SK-N-SH (cell line): Measurements from ENCODE around the gene NAV2. TPM values are rescaled to one million over a fixed set of nuclear protein-coding genes. Genes with fewer than 3 reads are reported as not detected.

Experiments
- CTCF ChIA-PET: fragments of 300-600, 350-600 bp; formaldehyde crosslinking; extraction: SDS; loops from one replicate; lab custom pipeline; 2021; lab: Yijun Ruan, JAX
- POLR2A ChIA-PET: fragments of 350-600 bp; sonication (Branson Sonifier 250); formaldehyde crosslinking; extraction: SDS; loops from one replicate; lab custom pipeline; 2020; ENCODE audit warnings: antibody characterized with exemption, inconsistent platforms; lab: Yijun Ruan, JAX
- DNase-seq: peaks from one replicate; pipeline ENCODE4 v3.0.0; 2012
- H2AFZ ChIP-seq: fragments of 200-600 bp; sonication (generic); 2 replicates; pipeline ENCODE4 v1.8.1; 2016; ENCODE audit warnings: antibody characterized with exemption, mild to moderate bottlenecking, low read depth
- H3F3A ChIP-seq: fragments of 200-600 bp; sonication (generic); replicated peaks from 2 replicates; pipeline ENCODE3; 2016; ENCODE audit warnings: antibody characterized with exemption, mild to moderate bottlenecking; ENCODE audit not compliant: insufficient read depth
- H3K27ac ChIP-seq, 2 experiments: fragments of 200-500 bp in 1 of 2; fragments of 200-600 bp in 1 of 2; sonication (Bioruptor generic) in 1 of 2; sonication (generic), shearing (Covaris generic) in 1 of 2; 2 replicates each; pipeline versions ENCODE4 v1.5.1 to v1.6.1; 2014 to 2016; ENCODE audit warnings: low read depth in 2 of 2, inconsistent platforms in 1 of 2, low read length in 1 of 2, mild to moderate bottlenecking in 1 of 2, mixed read lengths in 1 of 2
- H3K27me3 ChIP-seq: fragments of 200-600 bp; sonication (generic), shearing (Covaris generic); 2 replicates; pipeline ENCODE4 v1.6.1; 2016; ENCODE audit warnings: mixed run types; ENCODE audit not compliant: insufficient read depth
- H3K36me3 ChIP-seq, 2 experiments: fragments of 200-500 bp in 1 of 2; fragments of 200-600 bp in 1 of 2; sonication (Bioruptor generic) in 1 of 2; sonication (generic) in 1 of 2; replicated peaks in 1 of 2; 2 replicates each; pipeline versions ENCODE3 to v1.5.1; 2014 to 2016; ENCODE audit warnings: low read length in 1 of 2, mild to moderate bottlenecking in 1 of 2; ENCODE audit not compliant: insufficient read depth in 2 of 2, control insufficient read depth in 1 of 2
- H3K4me1 ChIP-seq, 2 experiments: fragments of 200-500 bp in 1 of 2; fragments of 200-600 bp in 1 of 2; sonication (Bioruptor generic) in 1 of 2; sonication (generic), shearing (Covaris generic) in 1 of 2; 2 replicates each; pipeline versions ENCODE4 v1.5.1 to v1.6.1; 2014 to 2016; ENCODE audit warnings: low read depth in 1 of 2, low read length in 1 of 2, mixed run types in 1 of 2; ENCODE audit not compliant: insufficient read depth in 2 of 2, control insufficient read depth in 1 of 2
- H3K4me2 ChIP-seq: fragments of 200-600 bp; sonication (generic), shearing (Covaris generic); 2 replicates; pipeline ENCODE4 v1.6.1; 2017; ENCODE audit warnings: mixed run types
- H3K4me3 ChIP-seq, 2 experiments: fragments of 200-500 bp in 1 of 2; fragments of 200-600 bp in 1 of 2; sonication (Bioruptor generic) in 1 of 2; sonication (generic), shearing (Covaris generic) in 1 of 2; 2 replicates each; pipeline versions ENCODE4 v1.5.1 to v1.8.1; 2014 to 2016; ENCODE audit warnings: low read depth in 2 of 2, inconsistent platforms in 1 of 2, low read length in 1 of 2, mild to moderate bottlenecking in 1 of 2, mixed read lengths in 1 of 2, moderate library complexity in 1 of 2
- H3K79me2 ChIP-seq: fragments of 200-600 bp; sonication (generic); 2 replicates; pipeline ENCODE4 v1.8.1; 2017; ENCODE audit warnings: mild to moderate bottlenecking; ENCODE audit not compliant: insufficient read depth
- H3K9ac ChIP-seq: fragments of 200-600 bp; sonication (generic); 2 replicates; pipeline ENCODE4 v1.6.1; 2017; ENCODE audit warnings: mixed run types
- H3K9me2 ChIP-seq: fragments of 200-600 bp; sonication (generic); 2 replicates; pipeline ENCODE4 v1.6.1; 2017; ENCODE audit warnings: mixed run types
- H3K9me3 ChIP-seq: fragments of 200-600 bp; sonication (generic); 2 replicates; pipeline ENCODE4 v1.6.1; 2017; ENCODE audit warnings: mixed run types, mild to moderate bottlenecking, moderate library complexity
- H4K20me1 ChIP-seq: fragments of 200-600 bp; sonication (generic); 2 replicates; pipeline ENCODE4 v1.6.1; 2017; ENCODE audit warnings: mild to moderate bottlenecking, mixed run types; ENCODE audit not compliant: insufficient read depth
- CTCF ChIP-seq: fragments of 200-600 bp; sonication (generic); IDR thresholded peaks from 2 replicates; pipeline ENCODE4 v1.6.1; 2017; ENCODE audit warnings: antibody characterized with exemption, mild to moderate bottlenecking, moderate library complexity
- FOXJ3 ChIP-seq: sonication (generic); formaldehyde crosslinking; IDR thresholded peaks from 2 replicates; pipeline ENCODE4 v1.5.1; 2020; ENCODE audit warnings: mild to moderate bottlenecking, missing genetic modification reagents
- JUND ChIP-seq: IDR thresholded peaks from 2 replicates; pipeline ENCODE4 v1.4.0; 2012
- MAX ChIP-seq: IDR thresholded peaks from 2 replicates; pipeline ENCODE4 v1.4.0; 2012; ENCODE audit warnings: low read depth
- NRF1 ChIP-seq: IDR thresholded peaks from 2 replicates; pipeline ENCODE4 v1.6.1; 2012; ENCODE audit warnings: low read depth, mild to moderate bottlenecking, low read length
- PBX3 ChIP-seq: IDR thresholded peaks from 2 replicates; pipeline ENCODE4; 2012
- RCOR1 ChIP-seq: fragments of 150-350 bp; IDR thresholded peaks from 2 replicates; pipeline ENCODE4 v1.6.1; 2017; ENCODE audit warnings: antibody characterized with exemption, low read length
- TAF1 ChIP-seq: IDR thresholded peaks from 2 replicates; pipeline ENCODE4 v1.6.1; 2012; ENCODE audit warnings: low read depth, mild to moderate bottlenecking, low read length, moderate library complexity, borderline replicate concordance
- YY1 ChIP-seq: IDR thresholded peaks from 2 replicates; pipeline ENCODE4 v1.4.0; 2012; ENCODE audit warnings: low read depth, mild to moderate bottlenecking
- WGBS: methylation state at CpG from one replicate; pipeline ENCODE4 v1.1.6; 2017; ENCODE audit warnings: low lambda C conversion rate; 5-methylcytosine and 5-hydroxymethylcytosine counted together
- polyA plus RNA-seq, 3 experiments: library from polyadenylated mRNA; depleted of rRNA; stranded (reverse); fragments of >200 nt; gene quantifications; 2 replicates each; pipeline ENCODE4 v1.2.3, GENCODE V29; 2012
- TF ChIP-seq, protein P1 (sequence below): fragments of 150-350 bp; IDR thresholded peaks from 2 replicates; pipeline ENCODE4 v1.6.1; 2017; ENCODE audit warnings: antibody characterized with exemption, low read length, low read depth, borderline replicate concordance

NAV2 gene
- polyA plus RNA-seq, 1 of the 3 experiments (the other 2 are of a cell fraction) = 26.2 TPM

GRCh38 chr11:20070459-20070858, 357.8 kb downstream of the NAV2 start:
- DNase-seq = no peak
- Histone ChIP-seq H3F3A (peaks cover 20% of the 10 kb centered on the region), H3K9me2 (no peaks in the 10 kb centered on the region), H3K36me3 (peaks cover 47 to 84% of the 10 kb centered on the region in 2 experiments), H3K9ac (no peak overlapping the region), H3K4me3 (no peak overlapping the region), H2AFZ (no peak overlapping the region), H3K27ac (no peak overlapping the region), H4K20me1 (no peaks in the 10 kb centered on the region), H3K4me2 (no peak overlapping the region), H3K9me3 (no peaks in the 10 kb centered on the region), H3K27me3 (no peaks in the 10 kb centered on the region), H3K79me2 (peaks cover 50% of the 10 kb centered on the region), H3K4me1 (no peaks in the 10 kb centered on the region; a peak in 1 of 4 replicates)
- CTCF ChIA-PET = interaction anchor here (0.7 to 1.6 kb wide), 4 partner anchors 11 to 328 kb away, joined by 3 to 4 read pairs (median 4); no protein-coding TSS in a partner anchor
- 83% methylated on average over 3 of the region's 3 CpGs for WGBS
- POLR2A ChIA-PET = no interaction called here
- TF ChIP-seq CTCF = no peak
- TF ChIP-seq TAF1 = no peak
- TF ChIP-seq JUND = no peak
- TF ChIP-seq YY1 = no peak
- no peak for TF ChIP-seq RCOR1
- TF ChIP-seq MAX = no peak
- no peak for TF ChIP-seq FOXJ3 (CRISPR knock-in tag)
- no peak for TF ChIP-seq NRF1

GRCh38 chr11:20075627-20076026, 363.0 kb downstream of the NAV2 start:
- no peaks in the 10 kb centered on the region for H3K27me3 ChIP-seq
- no peak overlapping the region for H3K4me3 ChIP-seq
- H3K4me1 ChIP-seq = no peaks in the 10 kb centered on the region
- peaks cover 4% of the 10 kb centered on the region for H3F3A ChIP-seq
- TF ChIP-seq, protein P1, sequence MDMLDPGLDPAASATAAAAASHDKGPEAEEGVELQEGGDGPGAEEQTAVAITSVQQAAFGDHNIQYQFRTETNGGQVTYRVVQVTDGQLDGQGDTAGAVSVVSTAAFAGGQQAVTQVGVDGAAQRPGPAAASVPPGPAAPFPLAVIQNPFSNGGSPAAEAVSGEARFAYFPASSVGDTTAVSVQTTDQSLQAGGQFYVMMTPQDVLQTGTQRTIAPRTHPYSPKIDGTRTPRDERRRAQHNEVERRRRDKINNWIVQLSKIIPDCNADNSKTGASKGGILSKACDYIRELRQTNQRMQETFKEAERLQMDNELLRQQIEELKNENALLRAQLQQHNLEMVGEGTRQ = no peak
- TF ChIP-seq PBX3 = 0 out of 2 replicates have a peak, but pooled peaks have one; percentile 36
- no peak overlapping the region for H2AFZ ChIP-seq
- DNase-seq = no peak
- no peak overlapping the region for H3K9ac ChIP-seq
- H3K9me2 ChIP-seq = no peaks in the 10 kb centered on the region
- H3K36me3 ChIP-seq = peaks cover 48 to 88% of the 10 kb centered on the region in 2 experiments
- H3K4me2 ChIP-seq = no peak overlapping the region
- 87% methylated on average over 4 of the region's 4 CpGs for WGBS
- H4K20me1 ChIP-seq = no peaks in the 10 kb centered on the region
- H3K27ac ChIP-seq = no peak overlapping the region; a peak in 1 of 4 replicates
- CTCF ChIA-PET = interaction anchor here (0.8 to 2.6 kb wide), 6 partner anchors 9 to 124 kb away, joined by 3 to 12 read pairs (median 4); no protein-coding TSS in a partner anchor
- POLR2A ChIA-PET = no interaction called here
- peaks cover 41% of the 10 kb centered on the region for H3K79me2 ChIP-seq
- no peaks in the 10 kb centered on the region for H3K9me3 ChIP-seq
